Subcutaneous abdominal adipose tissue (tissue), 5 donors: ENCODE results near the gene ALDOC.
"Not testable (repeated sequence)": the region's sequence is repeated elsewhere in the genome, so short reads cannot be mapped to it uniquely, and the experiment has no call there.

Source experiments
- H3K27ac ChIP-seq: one replicate; pipeline ENCODE4 v1.7.0; 2013; ENCODE audit warnings: low read depth, mild to moderate bottlenecking, inconsistent platforms, low read length, moderate library complexity
- H3K27me3 ChIP-seq, 5 donors: one replicate each; pipeline ENCODE4 v1.7.0; 2013; ENCODE audit warnings: low read length in 5 of 5, inconsistent platforms in 1 of 5; ENCODE audit not compliant: control insufficient read depth in 5 of 5, insufficient read depth in 4 of 5
- H3K36me3 ChIP-seq, 5 donors: one replicate each; pipeline ENCODE4 v1.7.0; 2013; ENCODE audit warnings: low read length in 5 of 5; ENCODE audit not compliant: control insufficient read depth in 5 of 5, insufficient read depth in 5 of 5
- H3K4me1 ChIP-seq, 5 donors: one replicate each; pipeline ENCODE4 v1.7.0; 2013; ENCODE audit warnings: low read length in 5 of 5, mild to moderate bottlenecking in 3 of 5, moderate library complexity in 1 of 5; ENCODE audit not compliant: control insufficient read depth in 5 of 5, insufficient read depth in 5 of 5
- H3K4me3 ChIP-seq, 5 donors: one replicate each; pipeline ENCODE4 v1.7.0; 2013; ENCODE audit warnings: low read length in 5 of 5, low read depth in 1 of 5
- H3K9ac ChIP-seq, 5 donors: one replicate each; pipeline ENCODE4 v1.7.0; 2013; ENCODE audit warnings: low read length in 5 of 5, mild to moderate bottlenecking in 4 of 5, moderate library complexity in 3 of 5
- H3K9me3 ChIP-seq, 5 donors: one replicate each; pipeline ENCODE4 v1.7.0; 2013; ENCODE audit warnings: low read length in 5 of 5; ENCODE audit not compliant: control insufficient read depth in 5 of 5
- donor health status: healthy.
- donor health status: healthy.
- donor health status: healthy.
- donor health status: healthy.
- donor health status: healthy.

The ALDOC gene

GRCh38 chr17:28612936-28613872 lies 36.5 kb upstream of the ALDOC start:
- Histone ChIP-seq H3K27me3 (no peaks in the 10 kb centered on the region), H3K4me3 (no peak overlapping the region), H3K4me1 (peaks cover 0 to 8% (median 4%) of the 10 kb centered on the region in 5 donors), H3K36me3 (peaks cover 22 to 68% (median 52%) of the 10 kb centered on the region in 5 donors), H3K9me3 (no peaks in the 10 kb centered on the region), H3K27ac (no peak overlapping the region), H3K9ac (no peak overlapping the region)

- Histone ChIP-seq H3K4me1 (peaks cover 0 to 8% (median 4%) of the 10 kb centered on the region in 5 donors), H3K36me3 (peaks cover 22 to 62% (median 46%) of the 10 kb centered on the region in 5 donors), H3K27ac (no peak overlapping the region), H3K4me3 (no peak overlapping the region), H3K27me3 (no peaks in the 10 kb centered on the region), H3K9ac (no peak overlapping the region), H3K9me3 (no peaks in the 10 kb centered on the region)
These were observed 35.8 kb upstream of the ALDOC start for GRCh38 chr17:28612531-28612930.

GRCh38 chr17:28610376-28610775 lies 33.7 kb upstream of the ALDOC start:
- Histone ChIP-seq H3K27ac (no peak overlapping the region), H3K4me3 (no peak overlapping the region), H3K4me1 (peaks cover 0 to 8% (median 4%) of the 10 kb centered on the region in 5 donors), H3K36me3 (peaks cover 8 to 40% (median 24%) of the 10 kb centered on the region in 5 donors), H3K27me3 (no peaks in the 10 kb centered on the region), H3K9me3 (no peaks in the 10 kb centered on the region), H3K9ac (no peak overlapping the region)

GRCh38 chr17:28604031-28604430 lies 27.3 kb upstream of the ALDOC start:
- H3K36me3 ChIP-seq, H3K9me3 ChIP-seq, H3K27ac ChIP-seq, H3K27me3 ChIP-seq, H3K9ac ChIP-seq, H3K4me3 ChIP-seq: not testable (repeated sequence)
- peaks cover 0 to 13% (median 8%) of the 10 kb centered on the region in 5 donors for H3K4me1 ChIP-seq

GRCh38 chr17:28599311-28600184 lies 22.9 kb upstream of the ALDOC start:
- no peaks in the 10 kb centered on the region for H3K36me3 ChIP-seq
- peak overlapping the region; percentile 84 to 97 (median 94) for H3K9ac ChIP-seq

GRCh38 chr17:28598799-28599310 lies 22.2 kb upstream of the ALDOC start, which contains the start of gene SPAG5:
TSS of gene SPAG5 (minus strand) at chr17:28599025. CDS start at chr17:28598946, 79 bp downstream.
- Histone ChIP-seq H3K27me3 (no peaks in the 10 kb centered on the region), H3K9me3 (no peaks in the 10 kb centered on the region), H3K4me1 (peaks cover 0 to 23% (median 15%) of the 10 kb centered on the region in 5 donors), H3K4me3 (peak within 1 kb of the TSS; percentile 80 to 90 (median 86)), H3K27ac (peak within 1 kb of the TSS; percentile 98), H3K36me3 (no peaks in the 10 kb centered on the region), H3K9ac (peak within 1 kb of the TSS; percentile 84 to 97 (median 94))

More at GRCh38 chr17:28599311-28600184, 22.9 kb upstream of the ALDOC start:
- Histone ChIP-seq H3K27ac (peak overlapping the region; percentile 98), H3K27me3 (no peaks in the 10 kb centered on the region), H3K4me3 (peak overlapping the region; percentile 80 to 90 (median 86)), H3K9me3 (no peaks in the 10 kb centered on the region), H3K4me1 (peaks cover 0 to 23% (median 15%) of the 10 kb centered on the region in 5 donors)

- H3K27me3 ChIP-seq = no peaks in the 10 kb centered on the region
- H3K9me3 ChIP-seq = no peaks in the 10 kb centered on the region
- peak overlapping the region; percentile 68 to 90 (median 86) for H3K4me3 ChIP-seq
- H3K27ac ChIP-seq = peak overlapping the region; percentile 98
- H3K36me3 ChIP-seq = no peaks in the 10 kb centered on the region
- peaks cover 0 to 23% (median 15%) of the 10 kb centered on the region in 5 donors for H3K4me1 ChIP-seq
- peak overlapping the region in 4 of 5 donors; percentile 59 to 97 (median 89) for H3K9ac ChIP-seq
These were observed 21.7 kb upstream of the ALDOC start for GRCh38 chr17:28598389-28598788.

- no peak overlapping the region for H3K9ac ChIP-seq
- H3K27ac ChIP-seq = no peak overlapping the region
- no peaks in the 10 kb centered on the region for H3K27me3 ChIP-seq
- no peaks in the 10 kb centered on the region for H3K9me3 ChIP-seq
- peaks cover 0 to 23% (median 15%) of the 10 kb centered on the region in 5 donors for H3K4me1 ChIP-seq
- no peaks in the 10 kb centered on the region for H3K36me3 ChIP-seq
- peak overlapping the region in 1 of 5 donors; percentile 80 for H3K4me3 ChIP-seq
These were observed 21.1 kb upstream of the ALDOC start for GRCh38 chr17:28597606-28598383.

GRCh38 chr17:28592260-28592659 lies 15.6 kb upstream of the ALDOC start:
- no peaks in the 10 kb centered on the region for H3K9me3 ChIP-seq
- no peak overlapping the region for H3K4me3 ChIP-seq
- H3K9ac ChIP-seq = no peak overlapping the region
- H3K27ac ChIP-seq = no peak overlapping the region
- peaks cover 0 to 10% (median 0%) of the 10 kb centered on the region in 5 donors for H3K36me3 ChIP-seq
- peaks cover 0 to 13% (median 10%) of the 10 kb centered on the region in 5 donors for H3K4me1 ChIP-seq
- H3K27me3 ChIP-seq = no peaks in the 10 kb centered on the region
